Measurements from ENCODE around the gene C7orf57. TPM values are rescaled to one million over a fixed set of nuclear protein-coding genes. Genes with fewer than 3 reads are reported as not detected.
"Not testable (repeated sequence)": the region's sequence is repeated elsewhere in the genome, so short reads cannot be mapped to it uniquely, and the experiment has no call there.

Gene C7orf57
- total RNA-seq, 1 donor from 2014 or later: not detected

- Histone ChIP-seq H3K27me3 (ENCODE audit: control insufficient read depth, insufficient read depth, low read length) (no peaks in the 10 kb centered on the region), H3K4me3 (ENCODE audit: low read depth, low read length) (no peak overlapping the region), H3K36me3 (ENCODE audit: control insufficient read depth, insufficient read depth, low read length) (no peaks in the 10 kb centered on the region)
- DNase-seq (ENCODE audit: low read depth): no peak
- no peak for TF ChIP-seq CTCF (IDR thresholded peaks at IDR 0.05; ENCODE audit: insufficient read depth, low read length, poor library complexity, severe bottlenecking)
Measured at GRCh38 chr7:48078470-48078869, 43.1 kb downstream of the C7orf57 start.

- DNase-seq (ENCODE audit: low read depth); H3K27me3 ChIP-seq (ENCODE audit: control insufficient read depth, insufficient read depth, low read length); H3K4me3 ChIP-seq (ENCODE audit: low read depth, low read length); H3K36me3 ChIP-seq (ENCODE audit: control insufficient read depth, insufficient read depth, low read length): not testable (repeated sequence)
Measured at GRCh38 chr7:48082378-48082777, 47.0 kb downstream of the C7orf57 start.

- no peak for TF ChIP-seq CTCF (IDR thresholded peaks at IDR 0.05; ENCODE audit: insufficient read depth, low read length, poor library complexity, severe bottlenecking)
- no peaks in the 10 kb centered on the region for H3K27me3 ChIP-seq (ENCODE audit: control insufficient read depth, insufficient read depth, low read length)
- H3K36me3 ChIP-seq (ENCODE audit: control insufficient read depth, insufficient read depth, low read length): no peaks in the 10 kb centered on the region
- DNase-seq (ENCODE audit: low read depth): no peak
- H3K4me3 ChIP-seq (ENCODE audit: low read depth, low read length): no peak overlapping the region
Measured at GRCh38 chr7:48083114-48083830, 47.9 kb downstream of the C7orf57 start.

GRCh38 chr7:48084727-48085432 lies 49.5 kb downstream of the C7orf57 start:
- Histone ChIP-seq H3K4me3 (ENCODE audit: low read depth, low read length) (no peak overlapping the region), H3K27me3 (ENCODE audit: control insufficient read depth, insufficient read depth, low read length) (no peaks in the 10 kb centered on the region), H3K36me3 (ENCODE audit: control insufficient read depth, insufficient read depth, low read length) (no peaks in the 10 kb centered on the region)
- no peak for TF ChIP-seq CTCF (IDR thresholded peaks at IDR 0.05; ENCODE audit: insufficient read depth, low read length, poor library complexity, severe bottlenecking)
- DNase-seq (ENCODE audit: low read depth): peak; percentile 96

GRCh38 chr7:48085433-48085791 lies 50.1 kb downstream of the C7orf57 start:
- no peak for TF ChIP-seq CTCF (IDR thresholded peaks at IDR 0.05; ENCODE audit: insufficient read depth, low read length, poor library complexity, severe bottlenecking)
- no peaks in the 10 kb centered on the region for H3K27me3 ChIP-seq (ENCODE audit: control insufficient read depth, insufficient read depth, low read length)
- no peak for DNase-seq (ENCODE audit: low read depth)
- H3K36me3 ChIP-seq (ENCODE audit: control insufficient read depth, insufficient read depth, low read length): no peaks in the 10 kb centered on the region
- no peak overlapping the region for H3K4me3 ChIP-seq (ENCODE audit: low read depth, low read length)

GRCh38 chr7:48085942-48086341 lies 50.6 kb downstream of the C7orf57 start:
- no peaks in the 10 kb centered on the region for H3K36me3 ChIP-seq (ENCODE audit: control insufficient read depth, insufficient read depth, low read length)
- no peak for DNase-seq (ENCODE audit: low read depth)
- no peak for TF ChIP-seq CTCF (IDR thresholded peaks at IDR 0.05; ENCODE audit: insufficient read depth, low read length, poor library complexity, severe bottlenecking)
- no peak overlapping the region for H3K4me3 ChIP-seq (ENCODE audit: low read depth, low read length)
- no peaks in the 10 kb centered on the region for H3K27me3 ChIP-seq (ENCODE audit: control insufficient read depth, insufficient read depth, low read length)

Measured in kidney epithelial cell (primary cell).